Femur (tissue), 1 donor: ENCODE results near the gene LRPAP1.
"Not testable (repeated sequence)": the region's sequence is repeated elsewhere in the genome, so short reads cannot be mapped to it uniquely, and the experiment has no call there.

Source experiments
- DNase-seq: peaks from one replicate; pipeline ENCODE4 v3.0.0-alpha.2; 2017

The LRPAP1 gene

GRCh38 chr4:3518511-3518880 lies 13.7 kb downstream of the LRPAP1 start:
- no peak for DNase-seq

GRCh38 chr4:3517731-3518510 lies 14.3 kb downstream of the LRPAP1 start:
- no peak for DNase-seq

GRCh38 chr4:3516836-3517730 lies 15.1 kb downstream of the LRPAP1 start:
- no peak for DNase-seq

GRCh38 chr4:3516061-3516835 lies 16.0 kb downstream of the LRPAP1 start:
- DNase-seq: no peak

- no peak for DNase-seq
Measured at GRCh38 chr4:3515646-3516045, 16.6 kb downstream of the LRPAP1 start.

GRCh38 chr4:3514806-3515501 lies 17.3 kb downstream of the LRPAP1 start:
- DNase-seq: no peak

GRCh38 chr4:3514221-3514780 lies 17.9 kb downstream of the LRPAP1 start:
- DNase-seq: no peak

- no peak for DNase-seq
Measured at GRCh38 chr4:3513807-3514206, 18.4 kb downstream of the LRPAP1 start.

- DNase-seq: no peak
Measured at GRCh38 chr4:3512719-3513118, 19.5 kb downstream of the LRPAP1 start.

- DNase-seq: no peak
Measured at GRCh38 chr4:3512279-3512678, 19.9 kb downstream of the LRPAP1 start.

GRCh38 chr4:3511601-3512000 lies 20.6 kb downstream of the LRPAP1 start:
- DNase-seq: not testable (repeated sequence)

- DNase-seq: no peak
Measured at GRCh38 chr4:3511187-3511586, 21.0 kb downstream of the LRPAP1 start.

GRCh38 chr4:3510481-3510880 lies 21.7 kb downstream of the LRPAP1 start:
- DNase-seq: no peak

GRCh38 chr4:3508542-3508941 lies 23.7 kb downstream of the LRPAP1 start:
- DNase-seq: no peak

- DNase-seq: no peak
Measured at GRCh38 chr4:3505231-3505630, 27.0 kb downstream of the LRPAP1 start.

GRCh38 chr4:3502941-3503936 lies 29.0 kb downstream of the LRPAP1 start:
- no peak for DNase-seq

- DNase-seq: no peak
Measured at GRCh38 chr4:3501825-3502425, 30.3 kb downstream of the LRPAP1 start.

GRCh38 chr4:3501126-3501824 lies 30.9 kb downstream of the LRPAP1 start:
- DNase-seq: no peak

GRCh38 chr4:3500634-3501101 lies 31.6 kb downstream of the LRPAP1 start:
- DNase-seq: no peak

GRCh38 chr4:3500111-3500510 lies 32.1 kb downstream of the LRPAP1 start:
- DNase-seq: no peak
